Measurements from ENCODE around the gene ELF2.

DNA sequence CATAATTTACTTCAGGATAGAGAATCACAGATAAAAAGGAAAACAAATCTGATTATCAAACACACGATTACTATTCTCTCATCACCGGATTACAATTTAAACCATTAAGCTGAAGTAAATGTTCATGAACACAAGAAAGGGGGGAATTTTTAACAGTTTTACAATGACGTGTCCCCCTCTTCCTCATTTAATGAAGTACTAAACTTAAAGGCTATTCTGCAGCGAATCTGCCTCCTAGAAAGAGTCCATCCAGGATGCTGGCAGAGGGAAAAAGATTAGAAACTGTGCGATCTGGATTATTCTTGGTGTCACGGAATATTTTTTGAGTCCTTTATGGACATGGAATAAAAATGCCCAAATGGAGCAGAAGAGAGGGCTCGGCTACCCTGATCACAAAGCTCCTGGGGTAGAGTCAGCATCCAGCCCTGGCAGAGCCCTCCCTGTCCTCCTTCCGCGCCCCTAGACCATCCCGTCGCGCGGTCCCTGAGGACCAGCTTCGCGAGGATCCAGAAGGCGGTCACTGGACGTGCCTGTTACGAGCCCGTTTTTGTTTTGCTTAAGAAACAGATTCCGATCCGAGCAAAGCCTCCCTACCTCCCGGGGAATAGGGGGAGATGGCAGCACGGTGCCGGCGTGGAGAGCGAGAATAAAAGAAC is 1.2 kb downstream of the ELF2 start:
- TF ChIP-seq, protein P1, sequence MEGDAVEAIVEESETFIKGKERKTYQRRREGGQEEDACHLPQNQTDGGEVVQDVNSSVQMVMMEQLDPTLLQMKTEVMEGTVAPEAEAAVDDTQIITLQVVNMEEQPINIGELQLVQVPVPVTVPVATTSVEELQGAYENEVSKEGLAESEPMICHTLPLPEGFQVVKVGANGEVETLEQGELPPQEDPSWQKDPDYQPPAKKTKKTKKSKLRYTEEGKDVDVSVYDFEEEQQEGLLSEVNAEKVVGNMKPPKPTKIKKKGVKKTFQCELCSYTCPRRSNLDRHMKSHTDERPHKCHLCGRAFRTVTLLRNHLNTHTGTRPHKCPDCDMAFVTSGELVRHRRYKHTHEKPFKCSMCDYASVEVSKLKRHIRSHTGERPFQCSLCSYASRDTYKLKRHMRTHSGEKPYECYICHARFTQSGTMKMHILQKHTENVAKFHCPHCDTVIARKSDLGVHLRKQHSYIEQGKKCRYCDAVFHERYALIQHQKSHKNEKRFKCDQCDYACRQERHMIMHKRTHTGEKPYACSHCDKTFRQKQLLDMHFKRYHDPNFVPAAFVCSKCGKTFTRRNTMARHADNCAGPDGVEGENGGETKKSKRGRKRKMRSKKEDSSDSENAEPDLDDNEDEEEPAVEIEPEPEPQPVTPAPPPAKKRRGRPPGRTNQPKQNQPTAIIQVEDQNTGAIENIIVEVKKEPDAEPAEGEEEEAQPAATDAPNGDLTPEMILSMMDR (IDR thresholded peaks at IDR 0.05): no peak
- TF ChIP-seq POLR2A (IDR thresholded peaks at IDR 0.05): no peak

Data from thyroid gland (tissue), 4 donors.